SIG-M5 treated with dmso at 0.1 percent for 504 hours (cell line): Measurements from ENCODE around the gene LRIG1.
A peak's percentile ranks its signal among the peaks of the same experiment; 100 is the strongest.

ENCODE experiments used
- DNase-seq: peaks from one replicate; lab custom pipeline; 2025; ENCODE audit not compliant: unreplicated experiment; lab: John Stamatoyannopoulos, UW

LRIG1 gene

GRCh38 chr3:66500576-66501482, at the start of gene LRIG1:
LRIG1 (minus strand) TSS chr3:66501022; CDS start chr3:66500407, 615 bp downstream.
- DNase-seq = peak; percentile 97

- DNase-seq = no peak
Measured at GRCh38 chr3:66544619-66545429, 44.0 kb upstream of the LRIG1 start.

GRCh38 chr3:66542153-66542552, 41.3 kb upstream of the LRIG1 start:
- DNase-seq = no peak

- no peak for DNase-seq
Measured at GRCh38 chr3:66539466-66539989, 38.7 kb upstream of the LRIG1 start.

- no peak for DNase-seq
Measured at GRCh38 chr3:66538390-66538789, 37.6 kb upstream of the LRIG1 start.

- no peak for DNase-seq
Measured at GRCh38 chr3:66537735-66538134, 36.9 kb upstream of the LRIG1 start.

GRCh38 chr3:66536791-66537190, 36.0 kb upstream of the LRIG1 start:
- no peak for DNase-seq

GRCh38 chr3:66534304-66534845, 33.6 kb upstream of the LRIG1 start:
- DNase-seq = no peak

GRCh38 chr3:66532613-66533012, 31.8 kb upstream of the LRIG1 start:
- DNase-seq = no peak

GRCh38 chr3:66532160-66532587, 31.4 kb upstream of the LRIG1 start:
- DNase-seq = no peak

GRCh38 chr3:66531256-66531655, 30.4 kb upstream of the LRIG1 start:
- DNase-seq = no peak

- DNase-seq = no peak
Measured at GRCh38 chr3:66527246-66527645, 26.4 kb upstream of the LRIG1 start.

- DNase-seq = no peak
Measured at GRCh38 chr3:66525771-66526170, 24.9 kb upstream of the LRIG1 start.

- no peak for DNase-seq
Measured at GRCh38 chr3:66520724-66521123, 19.9 kb upstream of the LRIG1 start.

GRCh38 chr3:66518644-66519043, 17.8 kb upstream of the LRIG1 start:
- DNase-seq = no peak

- no peak for DNase-seq
Measured at GRCh38 chr3:66518126-66518525, 17.3 kb upstream of the LRIG1 start.

GRCh38 chr3:66517241-66517640, 16.4 kb upstream of the LRIG1 start:
- no peak for DNase-seq

- no peak for DNase-seq
Measured at GRCh38 chr3:66508461-66508860, 7.6 kb upstream of the LRIG1 start.

- DNase-seq = no peak
Measured at GRCh38 chr3:66507423-66508260, 6.8 kb upstream of the LRIG1 start.

GRCh38 chr3:66506154-66506553, 5.3 kb upstream of the LRIG1 start:
- no peak for DNase-seq
